HUES64 (cell line): Measurements from ENCODE around the gene NDUFAF2.

Experiments used
- H3K27ac ChIP-seq: 2 replicates; pipeline ENCODE4 v1.7.0; 2013; ENCODE audit warnings: low read depth, low read length, inconsistent platforms
- H3K27me3 ChIP-seq: 2 replicates; pipeline ENCODE4 v1.6.1; 2013; ENCODE audit warnings: mild to moderate bottlenecking, low read length; ENCODE audit not compliant: insufficient read depth
- H3K36me3 ChIP-seq: 2 replicates; pipeline ENCODE4 v1.6.1; 2013; ENCODE audit warnings: mild to moderate bottlenecking, low read length; ENCODE audit not compliant: insufficient read depth
- H3K4me1 ChIP-seq: 2 replicates; pipeline ENCODE4 v1.6.1; 2013; ENCODE audit warnings: mild to moderate bottlenecking, low read length, moderate library complexity; ENCODE audit not compliant: insufficient read depth
- H3K4me3 ChIP-seq: 2 replicates; pipeline ENCODE4 v1.5.1; 2013; ENCODE audit warnings: mild to moderate bottlenecking, low read length, moderate library complexity
- H3K9ac ChIP-seq: 2 replicates; pipeline ENCODE4 v1.6.1; 2013; ENCODE audit warnings: mild to moderate bottlenecking, low read depth, low read length
- H3K9me3 ChIP-seq: 2 replicates; pipeline ENCODE4 v1.6.1; 2013; ENCODE audit warnings: low read depth, low read length; ENCODE audit not compliant: insufficient read depth
- WGBS: fragments of 150-250, 120-280 bp; methylation state at CpG from one replicate; pipeline ENCODE4 v1.1.7; 2013; ENCODE audit warnings: missing lambda C conversion rate; 5-methylcytosine and 5-hydroxymethylcytosine counted together

NDUFAF2 gene

DNA sequence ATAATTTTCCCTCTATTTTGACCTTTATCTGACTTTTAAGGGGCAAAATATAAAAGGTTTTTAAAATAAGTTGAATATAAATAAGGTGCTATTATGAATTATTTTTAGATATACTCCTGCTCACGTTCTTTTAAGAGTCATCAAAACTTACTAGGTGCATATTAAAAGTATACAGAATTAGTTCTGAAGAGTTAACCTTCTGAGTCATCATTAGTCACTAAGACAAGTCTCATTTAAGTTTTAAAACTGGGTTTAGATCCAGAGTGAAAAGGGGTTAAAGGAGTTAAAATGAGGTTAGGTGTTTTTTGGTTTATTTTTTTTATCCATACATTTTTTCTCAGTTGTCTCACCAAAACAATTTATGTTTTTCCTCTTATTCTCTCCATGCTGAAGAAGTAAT is 175.5 kb downstream of the NDUFAF2 start:
- Histone ChIP-seq H3K9me3 (no peaks in the 10 kb centered on the region), H3K27ac (no peak overlapping the region), H3K4me3 (no peak overlapping the region), H3K9ac (no peak overlapping the region), H3K36me3 (no peaks in the 10 kb centered on the region), H3K27me3 (no peaks in the 10 kb centered on the region), H3K4me1 (no peaks in the 10 kb centered on the region)
- WGBS: no CpG with 5 or more reads among the region's 1 CpG

DNA sequence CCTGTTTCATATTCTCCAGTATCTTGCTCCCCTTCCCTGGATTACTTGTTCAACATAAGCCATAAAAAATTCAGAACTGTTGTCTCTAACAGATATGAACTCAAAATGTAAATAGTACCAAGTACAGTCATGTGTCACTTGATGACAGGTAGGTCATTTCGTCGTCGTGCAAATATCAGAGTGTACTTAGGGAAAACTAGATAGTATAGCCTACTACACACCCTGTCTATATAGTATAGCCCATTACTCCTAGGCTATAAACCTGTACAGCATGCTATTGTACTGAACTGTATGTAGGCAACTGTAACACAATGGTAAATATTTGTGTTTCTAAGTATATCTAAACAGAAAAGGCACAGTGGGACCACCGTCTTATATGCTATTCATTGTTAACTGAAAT is 178.1 kb downstream of the NDUFAF2 start:
- H3K4me1 ChIP-seq: no peaks in the 10 kb centered on the region
- H3K4me3 ChIP-seq: no peak overlapping the region
- H3K9ac ChIP-seq: no peak overlapping the region
- H3K36me3 ChIP-seq: no peaks in the 10 kb centered on the region
- 96% methylated on average over 4 of the region's 4 CpGs for WGBS
- H3K27ac ChIP-seq: no peak overlapping the region
- H3K9me3 ChIP-seq: no peaks in the 10 kb centered on the region
- no peaks in the 10 kb centered on the region for H3K27me3 ChIP-seq

- Histone ChIP-seq H3K4me1 (peaks cover 6% of the 10 kb centered on the region; the same call in 1 of the 2 replicates), H3K4me3 (no peak overlapping the region), H3K27ac (no peak overlapping the region), H3K27me3 (no peaks in the 10 kb centered on the region), H3K9ac (no peak overlapping the region), H3K36me3 (no peaks in the 10 kb centered on the region), H3K9me3 (no peaks in the 10 kb centered on the region)
- 94% methylated on average over 1 of the region's 2 CpGs for WGBS
Measured at GRCh38 chr5:61130289-61130688, 185.3 kb downstream of the NDUFAF2 start.

DNA sequence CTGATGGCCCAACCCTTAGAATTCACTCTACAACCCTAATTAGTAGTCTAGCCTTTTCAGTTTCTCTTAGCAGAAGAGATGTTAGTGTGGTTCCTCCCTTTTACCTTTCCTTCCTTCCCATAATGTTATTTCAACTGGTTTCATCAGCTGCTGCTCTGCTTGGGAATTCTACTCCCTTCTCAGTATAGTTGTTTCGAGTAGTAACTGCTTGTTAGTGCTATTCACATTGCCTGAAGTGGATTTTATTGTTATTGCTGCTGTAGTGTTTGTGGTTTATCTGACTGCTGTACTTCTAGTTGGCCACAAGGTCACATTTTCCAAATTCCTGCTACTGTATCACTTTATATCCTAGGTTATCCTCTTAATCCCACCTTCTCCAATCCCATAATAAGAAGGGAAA is 187.6 kb downstream of the NDUFAF2 start:
- no peaks in the 10 kb centered on the region for H3K9me3 ChIP-seq
- H3K27me3 ChIP-seq: no peaks in the 10 kb centered on the region
- no peak overlapping the region for H3K27ac ChIP-seq
- H3K36me3 ChIP-seq: no peaks in the 10 kb centered on the region
- no peak overlapping the region for H3K9ac ChIP-seq
- H3K4me1 ChIP-seq: peaks cover 6% of the 10 kb centered on the region; the same call in 1 of the 2 replicates
- 92% methylated on average over 1 of the region's 1 CpG for WGBS
- H3K4me3 ChIP-seq: no peak overlapping the region

- Histone ChIP-seq H3K9ac (no peak overlapping the region), H3K27ac (no peak overlapping the region), H3K4me3 (no peak overlapping the region), H3K9me3 (no peaks in the 10 kb centered on the region), H3K27me3 (no peaks in the 10 kb centered on the region), H3K36me3 (no peaks in the 10 kb centered on the region), H3K4me1 (peaks cover under 1% of the 10 kb centered on the region; the same call in 1 of the 2 replicates)
- WGBS: 94% methylated on average over 1 of the region's 1 CpG
Measured at GRCh38 chr5:61137835-61138234, 192.8 kb downstream of the NDUFAF2 start.

DNA sequence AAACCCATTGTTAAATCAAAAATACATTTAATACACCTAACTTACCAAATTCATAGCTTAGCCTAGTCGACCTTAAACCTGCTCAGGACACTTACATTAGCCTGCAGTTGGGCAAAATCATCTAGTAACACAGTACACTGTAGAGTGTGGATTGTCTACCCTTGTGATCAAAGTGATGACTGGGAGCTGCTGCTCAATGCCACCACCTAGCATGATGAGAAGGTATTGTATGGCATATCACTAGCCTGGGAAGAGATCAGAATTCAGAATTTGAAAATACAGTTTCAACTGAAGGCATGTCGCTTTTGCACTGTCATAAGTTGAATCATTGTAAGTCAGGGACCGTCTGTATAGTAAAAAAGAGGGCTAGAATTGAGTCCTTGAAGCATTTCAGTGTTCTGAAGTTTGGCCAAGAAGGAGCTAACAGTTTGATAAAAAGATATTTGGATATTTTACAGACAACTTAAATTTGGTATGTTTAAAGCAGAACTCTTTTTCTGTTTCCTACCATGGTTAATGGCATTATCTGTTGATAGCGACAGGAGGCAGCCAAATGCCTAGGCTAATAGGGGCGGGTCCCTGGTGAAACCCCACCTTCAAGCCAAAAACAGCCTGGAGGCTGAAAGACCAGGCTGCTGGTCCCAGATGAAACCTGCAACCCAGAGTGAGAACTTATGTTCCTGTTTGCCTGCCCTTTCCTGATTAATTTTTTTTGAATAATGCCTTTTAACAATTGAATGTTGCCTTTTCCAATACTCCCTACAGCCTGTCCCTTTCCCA is 194.3 kb downstream of the NDUFAF2 start:
- no peaks in the 10 kb centered on the region for H3K27me3 ChIP-seq
- 88% methylated on average over 5 of the region's 5 CpGs for WGBS
- no peaks in the 10 kb centered on the region for H3K9me3 ChIP-seq
- no peaks in the 10 kb centered on the region for H3K36me3 ChIP-seq
- no peak overlapping the region for H3K27ac ChIP-seq
- no peak overlapping the region for H3K9ac ChIP-seq
- no peak overlapping the region for H3K4me3 ChIP-seq
- no peaks in the 10 kb centered on the region; the same call in 1 of the 2 replicates for H3K4me1 ChIP-seq

DNA sequence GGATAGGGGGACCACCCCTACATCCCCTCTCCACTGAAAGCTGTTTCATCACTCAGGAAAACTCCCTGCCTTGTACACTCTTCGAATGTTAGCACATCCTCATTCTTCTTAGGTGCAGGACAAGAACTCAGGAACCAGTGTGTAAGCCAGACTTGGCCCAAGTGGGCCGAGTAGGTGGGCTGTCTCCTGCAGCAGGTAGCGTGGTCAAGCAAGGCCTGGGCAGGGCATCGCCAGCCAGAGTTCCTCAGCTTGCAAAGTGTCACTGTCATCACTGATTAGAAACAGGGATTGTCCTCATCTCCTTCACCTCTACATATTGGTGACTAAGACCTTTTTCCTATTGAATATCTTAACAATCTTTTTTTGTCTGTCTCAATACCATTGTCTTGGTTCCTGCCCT is 194.9 kb downstream of the NDUFAF2 start:
- no peaks in the 10 kb centered on the region for H3K9me3 ChIP-seq
- H3K27ac ChIP-seq: no peak overlapping the region
- no peaks in the 10 kb centered on the region for H3K27me3 ChIP-seq
- 96% methylated on average over 4 of the region's 4 CpGs for WGBS
- H3K36me3 ChIP-seq: no peaks in the 10 kb centered on the region
- H3K9ac ChIP-seq: no peak overlapping the region
- H3K4me1 ChIP-seq: no peaks in the 10 kb centered on the region; the same call in 1 of the 2 replicates
- no peak overlapping the region for H3K4me3 ChIP-seq

- no peaks in the 10 kb centered on the region; the same call in 1 of the 2 replicates for H3K4me1 ChIP-seq
- H3K27ac ChIP-seq: no peak overlapping the region
- H3K27me3 ChIP-seq: no peaks in the 10 kb centered on the region
- H3K4me3 ChIP-seq: no peak overlapping the region
- no peaks in the 10 kb centered on the region for H3K36me3 ChIP-seq
- no peak overlapping the region for H3K9ac ChIP-seq
- 88% methylated on average over 1 of the region's 1 CpG for WGBS
- H3K9me3 ChIP-seq: no peaks in the 10 kb centered on the region
Measured at GRCh38 chr5:61141801-61142200, 196.8 kb downstream of the NDUFAF2 start.

- no peak overlapping the region for H3K27ac ChIP-seq
- H3K9me3 ChIP-seq: no peaks in the 10 kb centered on the region
- 100% methylated on average over 1 of the region's 1 CpG for WGBS
Measured at GRCh38 chr5:61142391-61142790, 197.4 kb downstream of the NDUFAF2 start.

DNA sequence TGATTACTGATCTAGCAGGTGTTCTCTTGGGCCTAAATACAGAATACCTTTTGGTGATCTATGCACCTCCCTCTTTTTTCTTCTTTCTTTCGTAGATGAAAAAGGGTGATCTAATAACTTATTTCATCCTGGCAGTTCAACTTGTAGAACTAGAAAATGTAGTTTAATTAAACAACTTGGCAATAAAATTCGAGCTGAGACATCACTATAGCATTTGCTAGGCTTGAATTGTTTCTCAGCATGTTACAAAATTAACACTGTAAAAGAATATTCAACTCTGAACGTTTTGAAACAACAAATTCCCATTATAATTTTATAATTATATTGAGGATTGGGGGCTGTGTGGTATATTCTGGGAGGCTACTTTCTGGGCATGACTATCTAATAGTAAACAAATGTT is 197.8 kb downstream of the NDUFAF2 start:
- H3K4me3 ChIP-seq: no peak overlapping the region
- H3K4me1 ChIP-seq: no peaks in the 10 kb centered on the region; the same call in 1 of the 2 replicates
- H3K9me3 ChIP-seq: no peaks in the 10 kb centered on the region
- 92% methylated on average over 1 of the region's 3 CpGs for WGBS
- no peak overlapping the region for H3K27ac ChIP-seq
- H3K27me3 ChIP-seq: no peaks in the 10 kb centered on the region
- H3K36me3 ChIP-seq: no peaks in the 10 kb centered on the region
- H3K9ac ChIP-seq: no peak overlapping the region

More at GRCh38 chr5:61142391-61142790, 197.4 kb downstream of the NDUFAF2 start:
- Histone ChIP-seq H3K9ac (no peak overlapping the region), H3K27me3 (no peaks in the 10 kb centered on the region), H3K4me3 (no peak overlapping the region), H3K4me1 (no peaks in the 10 kb centered on the region; the same call in 1 of the 2 replicates), H3K36me3 (no peaks in the 10 kb centered on the region)

- no peaks in the 10 kb centered on the region for H3K27me3 ChIP-seq
- no peaks in the 10 kb centered on the region for H3K4me1 ChIP-seq
- no peak overlapping the region for H3K27ac ChIP-seq
- H3K4me3 ChIP-seq: no peak overlapping the region
- no peaks in the 10 kb centered on the region for H3K36me3 ChIP-seq
- no peak overlapping the region for H3K9ac ChIP-seq
- no peaks in the 10 kb centered on the region for H3K9me3 ChIP-seq
Measured at GRCh38 chr5:61148515-61148914, 203.5 kb downstream of the NDUFAF2 start.
